Endothelial cell of umbilical vein (primary cell): ENCODE measurements around the gene RPL31. TPM values are rescaled to one million over a fixed set of nuclear protein-coding genes. Genes with fewer than 3 reads are reported as not detected.

Experiments
- BruUV-seq: library from RNA; stranded (reverse); fragments of 400-500 nt; replicated peaks from 2 replicates; lab custom pipeline; 2021; lab: Mats Ljungman, UMichigan
- CTCF ChIA-PET: fragments of 300-600, 350-600 bp; sonication (Branson Sonifier 250); formaldehyde crosslinking; loops from one replicate; lab custom pipeline; 2021; ENCODE audit warnings: antibody characterized with exemption, inconsistent platforms; lab: Charles Lee
- POLR2A ChIA-PET: fragments of 300-600, 350-600 bp; sonication (Branson Sonifier 250); formaldehyde crosslinking; loops from one replicate; lab custom pipeline; 2021; ENCODE audit warnings: antibody characterized with exemption, inconsistent platforms; lab: Charles Lee
- DNase-seq: peaks from one replicate; pipeline ENCODE4 v3.0.0-alpha.2; 2011; ENCODE audit warnings: low read depth, low spot score
- FAIRE-seq: peaks from 2 replicates; lab custom pipeline; 2011; peaks lifted over from hg19 to GRCh38; lab: Jason Lieb, UNC
- H2AFZ ChIP-seq: 2 replicates; pipeline ENCODE4 v1.6.0; 2012; ENCODE audit warnings: low read depth, low read length, control low read depth, inconsistent platforms
- H3K27ac ChIP-seq: 2 replicates; pipeline ENCODE4 v1.5.1; 2011; ENCODE audit warnings: low read depth, mild to moderate bottlenecking, control low read depth, low read length, moderate library complexity; ENCODE audit not compliant: insufficient read depth
- H3K27me3 ChIP-seq, 2 experiments: 2 replicates each; pipeline versions ENCODE4 v1.6.0 to v1.6.1; 2011; ENCODE audit warnings: low read length in 2 of 2, mixed read lengths in 1 of 2; ENCODE audit not compliant: control insufficient read depth in 2 of 2, insufficient read depth in 2 of 2
- H3K36me3 ChIP-seq, 2 experiments: 2 replicates in 1 of 2; 3 replicates in 1 of 2; pipeline ENCODE4 v1.5.1; 2011; ENCODE audit warnings: low read length in 2 of 2, mild to moderate bottlenecking in 1 of 2, moderate library complexity in 1 of 2; ENCODE audit not compliant: control insufficient read depth in 2 of 2, insufficient read depth in 2 of 2; ENCODE audit errors: extremely low read depth in 1 of 2
- H3K4me1 ChIP-seq: 3 replicates; pipeline ENCODE4 v1.5.1; 2011; ENCODE audit warnings: mild to moderate bottlenecking, low read length; ENCODE audit not compliant: control insufficient read depth, insufficient read depth; ENCODE audit errors: extremely low read depth
- H3K4me2 ChIP-seq: 2 replicates; pipeline ENCODE4 v1.6.1; 2011; ENCODE audit warnings: low read length, control low read depth, mixed read lengths; ENCODE audit not compliant: insufficient read depth
- H3K4me3 ChIP-seq, 3 experiments: fragments of 200-600 bp in 1 of 3; sonication (generic), shearing (Covaris generic) in 1 of 3; replicated peaks in 1 of 3; 2 replicates each; pipeline ENCODE4 v1.5.1; 2011 to 2016; ENCODE audit warnings: control low read depth in 3 of 3, low read length in 3 of 3, mild to moderate bottlenecking in 2 of 3, inconsistent platforms in 1 of 3, low read depth in 1 of 3, moderate library complexity in 1 of 3; ENCODE audit not compliant: insufficient read depth in 1 of 3
- H3K79me2 ChIP-seq: 2 replicates; pipeline ENCODE4 v1.6.0; 2012; ENCODE audit warnings: low read length, inconsistent platforms; ENCODE audit not compliant: control insufficient read depth, insufficient read depth
- H3K9ac ChIP-seq: replicated peaks from 2 replicates; pipeline ENCODE3; 2011; ENCODE audit warnings: low read length, control low read depth; ENCODE audit not compliant: insufficient read depth; ENCODE audit errors: extremely low read depth
- H3K9me1 ChIP-seq: replicated peaks from 3 replicates; pipeline ENCODE4 v1.6.0; 2011; ENCODE audit warnings: mild to moderate bottlenecking, low read length; ENCODE audit not compliant: control insufficient read depth, insufficient read depth; ENCODE audit errors: extremely low read depth
- H3K9me3 ChIP-seq: replicated peaks from 2 replicates; pipeline ENCODE4 v1.5.1; 2012; ENCODE audit warnings: low read length, inconsistent platforms; ENCODE audit not compliant: control insufficient read depth, insufficient read depth
- H4K20me1 ChIP-seq: replicated peaks from 2 replicates; pipeline ENCODE3; 2011; ENCODE audit warnings: mild to moderate bottlenecking, low read length; ENCODE audit not compliant: control insufficient read depth, insufficient read depth; ENCODE audit errors: extremely low read depth
- EZH2 ChIP-seq: IDR thresholded peaks from 2 replicates; pipeline ENCODE4 v1.6.1; 2012; ENCODE audit warnings: borderline replicate concordance, low read depth, mild to moderate bottlenecking, moderate library complexity, low read length, inconsistent platforms; ENCODE audit not compliant: severe bottlenecking
- FOS ChIP-seq: IDR thresholded peaks from 2 replicates; pipeline ENCODE4 v1.6.1; 2011; ENCODE audit warnings: mild to moderate bottlenecking, low read length, moderate library complexity, borderline replicate concordance; ENCODE audit not compliant: insufficient read depth
- GATA2 ChIP-seq: IDR thresholded peaks from 2 replicates; pipeline ENCODE4 v1.7.0; 2011; ENCODE audit warnings: low read depth, mild to moderate bottlenecking, moderate library complexity, mixed read lengths, low read length; ENCODE audit not compliant: insufficient read length, insufficient read depth
- JUN ChIP-seq: IDR thresholded peaks from 2 replicates; pipeline ENCODE4 v1.6.1; 2011; ENCODE audit warnings: borderline replicate concordance, low read depth; ENCODE audit not compliant: insufficient read length, insufficient read depth
- MYC ChIP-seq: IDR thresholded peaks from one replicate; pipeline ENCODE4 v1.6.1; 2011; ENCODE audit warnings: mild to moderate bottlenecking, low read depth, low read length
- POLR2A ChIP-seq: IDR thresholded peaks from 2 replicates; pipeline ENCODE4 v1.6.1; 2012; ENCODE audit warnings: low read depth, mild to moderate bottlenecking, control low read depth, low read length
- POLR2AphosphoS5 ChIP-seq: IDR thresholded peaks from 2 replicates; pipeline ENCODE4 v1.6.1; 2012; ENCODE audit warnings: low read depth, mild to moderate bottlenecking, control low read depth, low read length, moderate library complexity; ENCODE audit not compliant: insufficient read depth
- dilution Hi-C: fragments of 300-500 bp; cut with MboI; formaldehyde crosslinking; loops from one replicate; pipeline ENCODE4 v1.15.0; 2019; ENCODE audit warnings: low sequenced_read_pairs; ENCODE audit not compliant: extremely low pct_ligation_motif_present
- intact Hi-C: fragments of 100-400 bp; cut with micrococcal nuclease; formaldehyde crosslinking; loops from one replicate; pipeline ENCODE4 v1.10.0; 2022
- polyA plus RNA-seq, 4 experiments: library from polyadenylated mRNA; depleted of rRNA in 3 of 4; stranded (reverse) in 3 of 4; unstranded in 1 of 4; fragments of >200 nt; gene quantifications; 2 replicates each; pipeline versions ENCODE4 v1.2.1 to v1.2.3, GENCODE V29; 2011 to 2012; ENCODE audit warnings: missing spikeins in 1 of 4
- total RNA-seq: library from RNA; stranded (reverse); gene quantifications from 2 replicates; pipeline ENCODE4 v1.2.3, GENCODE V29; 2021
- TF ChIP-seq, protein P1 (sequence below): IDR thresholded peaks from 2 replicates; pipeline ENCODE4 v1.6.1; 2011; ENCODE audit not compliant: insufficient read depth, insufficient read length
- TF ChIP-seq, protein P2 (sequence below), 2 donors: IDR thresholded peaks; 1 replicate in 1 of 2; 2 replicates in 1 of 2; pipeline ENCODE4 v1.5.1; 2011; ENCODE audit warnings: low read length in 2 of 2, mild to moderate bottlenecking in 2 of 2, moderate library complexity in 2 of 2, control low read depth in 1 of 2, inconsistent platforms in 1 of 2, low read depth in 1 of 2; ENCODE audit not compliant: insufficient read depth in 1 of 2; ENCODE audit errors: extremely low read depth in 1 of 2

Gene RPL31
- total and polyA plus RNA-seq, 2 donors (not counting 3 experiments of a cell fraction or from before 2014, with no cell fraction given): 1,137 to 1,355 TPM

DNA sequence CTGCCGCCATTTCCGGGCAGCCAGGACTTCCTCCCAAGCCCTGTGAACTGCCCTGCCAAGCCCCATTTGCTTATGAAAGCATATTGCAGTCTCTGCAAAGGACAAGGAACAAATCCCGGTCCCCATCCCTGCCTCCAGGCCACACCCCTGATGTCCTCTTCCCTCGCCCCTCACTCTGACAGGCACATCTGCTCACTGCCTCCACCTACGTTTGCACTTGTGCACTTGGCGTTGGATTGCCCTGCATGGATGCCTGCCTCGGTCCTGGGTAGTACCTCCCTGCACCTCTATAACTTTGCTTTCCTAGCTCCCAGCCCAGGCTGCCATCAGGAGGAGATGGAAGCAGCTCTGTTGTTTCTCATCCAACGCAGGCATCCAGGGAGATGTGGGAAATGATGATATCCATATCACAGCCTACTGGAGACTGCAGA lies 19.6 kb upstream of the RPL31 start:
- intact Hi-C loops: loop anchor here (10.0 kb wide), 1 partner anchor 558 kb away; no protein-coding TSS in a partner anchor

More for the DNA sequence above, 19.6 kb upstream of the RPL31 start:
- H3K79me2 ChIP-seq: no peaks in the 10 kb centered on the region
- no peak overlapping the region for H3K27ac ChIP-seq
- H2AFZ ChIP-seq: no peak overlapping the region
- no peaks in the 10 kb centered on the region for H3K9me3 ChIP-seq
- DNase-seq (no peak), FAIRE-seq (no peak)
- ChIA-PET CTCF (interaction anchor here (0.5 to 2.0 kb wide), 5 partner anchors 35 to 1350 kb away, joined by 3 to 27 read pairs (median 4); no protein-coding TSS in a partner anchor), POLR2A (no interaction called here)
- no peaks in the 10 kb centered on the region for H3K9me1 ChIP-seq
- dilution Hi-C loops: no loop called here
- H3K4me3 ChIP-seq: no peak overlapping the region
- no peaks in the 10 kb centered on the region for H3K27me3 ChIP-seq
- no TSS peak for BruUV-seq
- TF ChIP-seq EZH2: no peak
- TF ChIP-seq POLR2AphosphoS5: no peak
- TF ChIP-seq FOS: no peak
- TF ChIP-seq, protein P1, sequence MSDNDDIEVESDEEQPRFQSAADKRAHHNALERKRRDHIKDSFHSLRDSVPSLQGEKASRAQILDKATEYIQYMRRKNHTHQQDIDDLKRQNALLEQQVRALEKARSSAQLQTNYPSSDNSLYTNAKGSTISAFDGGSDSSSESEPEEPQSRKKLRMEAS: no peak
- no peak for TF ChIP-seq JUN
- TF ChIP-seq GATA2: no peak
- TF ChIP-seq, protein P2, sequence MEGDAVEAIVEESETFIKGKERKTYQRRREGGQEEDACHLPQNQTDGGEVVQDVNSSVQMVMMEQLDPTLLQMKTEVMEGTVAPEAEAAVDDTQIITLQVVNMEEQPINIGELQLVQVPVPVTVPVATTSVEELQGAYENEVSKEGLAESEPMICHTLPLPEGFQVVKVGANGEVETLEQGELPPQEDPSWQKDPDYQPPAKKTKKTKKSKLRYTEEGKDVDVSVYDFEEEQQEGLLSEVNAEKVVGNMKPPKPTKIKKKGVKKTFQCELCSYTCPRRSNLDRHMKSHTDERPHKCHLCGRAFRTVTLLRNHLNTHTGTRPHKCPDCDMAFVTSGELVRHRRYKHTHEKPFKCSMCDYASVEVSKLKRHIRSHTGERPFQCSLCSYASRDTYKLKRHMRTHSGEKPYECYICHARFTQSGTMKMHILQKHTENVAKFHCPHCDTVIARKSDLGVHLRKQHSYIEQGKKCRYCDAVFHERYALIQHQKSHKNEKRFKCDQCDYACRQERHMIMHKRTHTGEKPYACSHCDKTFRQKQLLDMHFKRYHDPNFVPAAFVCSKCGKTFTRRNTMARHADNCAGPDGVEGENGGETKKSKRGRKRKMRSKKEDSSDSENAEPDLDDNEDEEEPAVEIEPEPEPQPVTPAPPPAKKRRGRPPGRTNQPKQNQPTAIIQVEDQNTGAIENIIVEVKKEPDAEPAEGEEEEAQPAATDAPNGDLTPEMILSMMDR (IDR thresholded peaks at IDR 0.05; ENCODE audit: extremely low read depth in 1 of 2, insufficient read depth in 1 of 2, low read depth in 1 of 2, low read length in 2 of 2): no peak
- TF ChIP-seq POLR2A: no peak
- no peak for TF ChIP-seq MYC
- H3K4me2 ChIP-seq: no peak overlapping the region
- no peak overlapping the region for H3K9ac ChIP-seq
- H3K4me1 ChIP-seq: peaks cover 18% of the 10 kb centered on the region
- no peaks in the 10 kb centered on the region for H4K20me1 ChIP-seq
- H3K36me3 ChIP-seq: peaks cover 3 to 16% of the 10 kb centered on the region in 2 experiments
